ENCODE measurements around the gene RAB6B.

DNA sequence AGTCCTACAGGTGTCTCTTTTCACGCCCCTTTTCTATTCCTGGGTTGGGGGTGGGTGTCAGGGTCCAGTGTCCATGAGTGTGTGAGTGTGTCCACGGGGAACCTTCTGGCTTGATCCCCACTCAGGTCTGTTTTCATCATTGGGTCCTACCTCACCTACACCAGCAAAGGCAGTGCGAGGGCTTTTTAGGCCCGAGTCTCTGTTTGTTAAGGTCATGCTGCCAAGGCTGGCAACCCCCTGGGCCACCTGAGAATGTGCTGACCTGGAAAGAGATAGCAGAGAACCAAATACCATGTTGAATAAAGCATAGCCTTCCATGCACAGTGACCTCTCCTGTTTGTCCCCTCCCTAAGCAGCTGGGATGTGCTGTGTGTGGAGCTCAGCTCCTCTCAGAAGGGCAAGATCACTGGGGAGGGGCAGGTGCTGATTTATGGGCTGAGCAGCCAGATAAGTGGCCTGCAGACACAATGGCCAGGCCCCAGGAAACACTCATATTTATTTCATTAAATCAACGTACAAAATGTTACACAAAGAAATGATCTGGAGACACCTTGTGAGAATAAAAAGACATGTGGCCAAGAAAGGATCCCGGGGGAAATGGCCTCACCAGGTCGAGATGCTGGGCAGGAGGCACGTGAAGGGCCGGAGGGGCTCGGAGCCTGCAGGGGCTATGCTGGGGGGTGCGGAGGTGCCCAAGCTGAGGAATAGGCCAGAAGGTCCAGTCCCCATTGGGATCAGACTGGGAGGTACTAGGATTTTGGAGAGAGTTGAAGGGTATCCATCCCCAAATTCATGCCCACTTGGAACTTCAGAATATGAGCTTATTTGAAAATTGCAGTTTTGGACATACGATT lies 36.1 kb downstream of the RAB6B start:
- TF ChIP-seq POLR2AphosphoS5 (IDR thresholded peaks at IDR 0.05; ENCODE audit: low read depth) = no peak
- TF ChIP-seq, protein P1, sequence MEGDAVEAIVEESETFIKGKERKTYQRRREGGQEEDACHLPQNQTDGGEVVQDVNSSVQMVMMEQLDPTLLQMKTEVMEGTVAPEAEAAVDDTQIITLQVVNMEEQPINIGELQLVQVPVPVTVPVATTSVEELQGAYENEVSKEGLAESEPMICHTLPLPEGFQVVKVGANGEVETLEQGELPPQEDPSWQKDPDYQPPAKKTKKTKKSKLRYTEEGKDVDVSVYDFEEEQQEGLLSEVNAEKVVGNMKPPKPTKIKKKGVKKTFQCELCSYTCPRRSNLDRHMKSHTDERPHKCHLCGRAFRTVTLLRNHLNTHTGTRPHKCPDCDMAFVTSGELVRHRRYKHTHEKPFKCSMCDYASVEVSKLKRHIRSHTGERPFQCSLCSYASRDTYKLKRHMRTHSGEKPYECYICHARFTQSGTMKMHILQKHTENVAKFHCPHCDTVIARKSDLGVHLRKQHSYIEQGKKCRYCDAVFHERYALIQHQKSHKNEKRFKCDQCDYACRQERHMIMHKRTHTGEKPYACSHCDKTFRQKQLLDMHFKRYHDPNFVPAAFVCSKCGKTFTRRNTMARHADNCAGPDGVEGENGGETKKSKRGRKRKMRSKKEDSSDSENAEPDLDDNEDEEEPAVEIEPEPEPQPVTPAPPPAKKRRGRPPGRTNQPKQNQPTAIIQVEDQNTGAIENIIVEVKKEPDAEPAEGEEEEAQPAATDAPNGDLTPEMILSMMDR (IDR thresholded peaks at IDR 0.05; ENCODE audit: insufficient read depth, low read length) = no peak
- TF ChIP-seq, protein P2, sequence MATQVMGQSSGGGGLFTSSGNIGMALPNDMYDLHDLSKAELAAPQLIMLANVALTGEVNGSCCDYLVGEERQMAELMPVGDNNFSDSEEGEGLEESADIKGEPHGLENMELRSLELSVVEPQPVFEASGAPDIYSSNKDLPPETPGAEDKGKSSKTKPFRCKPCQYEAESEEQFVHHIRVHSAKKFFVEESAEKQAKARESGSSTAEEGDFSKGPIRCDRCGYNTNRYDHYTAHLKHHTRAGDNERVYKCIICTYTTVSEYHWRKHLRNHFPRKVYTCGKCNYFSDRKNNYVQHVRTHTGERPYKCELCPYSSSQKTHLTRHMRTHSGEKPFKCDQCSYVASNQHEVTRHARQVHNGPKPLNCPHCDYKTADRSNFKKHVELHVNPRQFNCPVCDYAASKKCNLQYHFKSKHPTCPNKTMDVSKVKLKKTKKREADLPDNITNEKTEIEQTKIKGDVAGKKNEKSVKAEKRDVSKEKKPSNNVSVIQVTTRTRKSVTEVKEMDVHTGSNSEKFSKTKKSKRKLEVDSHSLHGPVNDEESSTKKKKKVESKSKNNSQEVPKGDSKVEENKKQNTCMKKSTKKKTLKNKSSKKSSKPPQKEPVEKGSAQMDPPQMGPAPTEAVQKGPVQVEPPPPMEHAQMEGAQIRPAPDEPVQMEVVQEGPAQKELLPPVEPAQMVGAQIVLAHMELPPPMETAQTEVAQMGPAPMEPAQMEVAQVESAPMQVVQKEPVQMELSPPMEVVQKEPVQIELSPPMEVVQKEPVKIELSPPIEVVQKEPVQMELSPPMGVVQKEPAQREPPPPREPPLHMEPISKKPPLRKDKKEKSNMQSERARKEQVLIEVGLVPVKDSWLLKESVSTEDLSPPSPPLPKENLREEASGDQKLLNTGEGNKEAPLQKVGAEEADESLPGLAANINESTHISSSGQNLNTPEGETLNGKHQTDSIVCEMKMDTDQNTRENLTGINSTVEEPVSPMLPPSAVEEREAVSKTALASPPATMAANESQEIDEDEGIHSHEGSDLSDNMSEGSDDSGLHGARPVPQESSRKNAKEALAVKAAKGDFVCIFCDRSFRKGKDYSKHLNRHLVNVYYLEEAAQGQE (IDR thresholded peaks at IDR 0.05; ENCODE audit: insufficient replicate concordance, low read depth) = no peak
- TF ChIP-seq GABPA (IDR thresholded peaks at IDR 0.05; ENCODE audit: low read depth) = no peak

Data from HL-60 (cell line).